Lung (tissue), 12 donors: ENCODE data around the gene NUDT14. TPM values are rescaled to one million over a fixed set of nuclear protein-coding genes. Genes with fewer than 3 reads are reported as not detected.

Experiments used
- ATAC-seq: fragments of 200-7000 bp; cut with Tn5 transposase; one replicate; pipeline ENCODE4 v1.9.1; 2020; ENCODE audit warnings: moderate number of reproducible peaks; ENCODE audit not compliant: insufficient read depth, low FRiP score
- DNase-seq, 3 donors: peaks; one replicate each; pipeline ENCODE4 v3.0.0-alpha.2; 2013 to 2017
- H3K27ac ChIP-seq, 2 donors: one replicate each; pipeline ENCODE4 v1.5.1; 2013; ENCODE audit warnings: mild to moderate bottlenecking in 2 of 2, moderate library complexity in 2 of 2, control low read depth in 1 of 2, inconsistent platforms in 1 of 2, low read depth in 1 of 2, low read length in 1 of 2
- H3K27me3 ChIP-seq, 3 donors: one replicate each; pipeline ENCODE4 v1.5.1; 2013; ENCODE audit warnings: low read length in 2 of 3; ENCODE audit not compliant: control insufficient read depth in 3 of 3, insufficient read depth in 3 of 3
- H3K36me3 ChIP-seq, 4 donors: one replicate each; pipeline ENCODE4 v1.5.1; 2013; ENCODE audit warnings: low read length in 4 of 4, mild to moderate bottlenecking in 1 of 4, moderate library complexity in 1 of 4; ENCODE audit not compliant: control insufficient read depth in 4 of 4, insufficient read depth in 4 of 4
- H3K4me1 ChIP-seq, 5 donors: one replicate each; pipeline ENCODE4 v1.5.1; 2013; ENCODE audit warnings: low read length in 5 of 5, mild to moderate bottlenecking in 2 of 5, moderate library complexity in 1 of 5; ENCODE audit not compliant: control insufficient read depth in 5 of 5, insufficient read depth in 5 of 5
- H3K4me3 ChIP-seq: one replicate; pipeline ENCODE4 v1.5.1; 2013; ENCODE audit warnings: mild to moderate bottlenecking, control low read depth, moderate library complexity
- H3K9ac ChIP-seq, 2 donors: one replicate each; pipeline ENCODE4 v1.5.1; 2013; ENCODE audit warnings: low read length in 2 of 2, control low read depth in 1 of 2; ENCODE audit not compliant: insufficient read depth in 1 of 2
- H3K9me3 ChIP-seq, 4 donors: one replicate each; pipeline ENCODE4 v1.5.1; 2013; ENCODE audit warnings: low read length in 3 of 4, mild to moderate bottlenecking in 1 of 4, moderate library complexity in 1 of 4; ENCODE audit not compliant: control insufficient read depth in 4 of 4, insufficient read depth in 3 of 4
- WGBS, 2 donors: extraction: QIAGEN DNeasy Blood & Tissue Kit; methylation state at CpG; one replicate each; pipeline ENCODE4 v1.1.7; 2013; 5-methylcytosine and 5-hydroxymethylcytosine counted together
- polyA plus RNA-seq, 2 donors: library from polyadenylated mRNA; stranded (reverse); fragments of 200-250 nt; gene quantifications; one replicate each; pipeline ENCODE4 v1.2.1, GENCODE V29; 2013
- total RNA-seq, 2 donors: library from RNA; depleted of rRNA in 1 of 2; stranded (reverse); fragments of >200 nt in 1 of 2; gene quantifications; one replicate each; pipeline ENCODE4 v1.2.1, GENCODE V29; 2014 to 2021
- TF ChIP-seq, protein P1 (sequence below): IDR thresholded peaks from 2 replicates; pipeline ENCODE4 v1.5.1; 2012; ENCODE audit warnings: mild to moderate bottlenecking; ENCODE audit errors: control extremely low read depth, extremely low read depth
- donor health status: control.
- donor health status: control.
- donor health status: Bipolar disorder and iron deficiency.
- donor health status: healthy.
- donor health status: DM: yes; HTN: yes; CAD: no.

The NUDT14 gene
- total and polyA plus RNA-seq, 4 donors: 27.7 to 80.7 (median 51.3) TPM

- ATAC-seq (no peak), DNase-seq (no peak)
- H3K9me3 ChIP-seq: peaks cover 0 to 3% (median 0%) of the 10 kb centered on the region in 4 donors
- no peaks in the 10 kb centered on the region for H3K27me3 ChIP-seq
- TF ChIP-seq, protein P1, sequence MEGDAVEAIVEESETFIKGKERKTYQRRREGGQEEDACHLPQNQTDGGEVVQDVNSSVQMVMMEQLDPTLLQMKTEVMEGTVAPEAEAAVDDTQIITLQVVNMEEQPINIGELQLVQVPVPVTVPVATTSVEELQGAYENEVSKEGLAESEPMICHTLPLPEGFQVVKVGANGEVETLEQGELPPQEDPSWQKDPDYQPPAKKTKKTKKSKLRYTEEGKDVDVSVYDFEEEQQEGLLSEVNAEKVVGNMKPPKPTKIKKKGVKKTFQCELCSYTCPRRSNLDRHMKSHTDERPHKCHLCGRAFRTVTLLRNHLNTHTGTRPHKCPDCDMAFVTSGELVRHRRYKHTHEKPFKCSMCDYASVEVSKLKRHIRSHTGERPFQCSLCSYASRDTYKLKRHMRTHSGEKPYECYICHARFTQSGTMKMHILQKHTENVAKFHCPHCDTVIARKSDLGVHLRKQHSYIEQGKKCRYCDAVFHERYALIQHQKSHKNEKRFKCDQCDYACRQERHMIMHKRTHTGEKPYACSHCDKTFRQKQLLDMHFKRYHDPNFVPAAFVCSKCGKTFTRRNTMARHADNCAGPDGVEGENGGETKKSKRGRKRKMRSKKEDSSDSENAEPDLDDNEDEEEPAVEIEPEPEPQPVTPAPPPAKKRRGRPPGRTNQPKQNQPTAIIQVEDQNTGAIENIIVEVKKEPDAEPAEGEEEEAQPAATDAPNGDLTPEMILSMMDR: no peak
- H3K27ac ChIP-seq: no peak overlapping the region
- H3K4me3 ChIP-seq: no peak overlapping the region
- 94% methylated on average over 30 of the region's 30 CpGs for WGBS, 2 donors
- H3K36me3 ChIP-seq: peaks cover 0 to 32% (median 6%) of the 10 kb centered on the region in 4 donors
- H3K4me1 ChIP-seq: peaks cover 0 to 11% (median 3%) of the 10 kb centered on the region in 5 donors
- H3K9ac ChIP-seq: no peak overlapping the region
These were observed 29.3 kb upstream of the NUDT14 start for GRCh38 chr14:105210266-105211025.

DNA sequence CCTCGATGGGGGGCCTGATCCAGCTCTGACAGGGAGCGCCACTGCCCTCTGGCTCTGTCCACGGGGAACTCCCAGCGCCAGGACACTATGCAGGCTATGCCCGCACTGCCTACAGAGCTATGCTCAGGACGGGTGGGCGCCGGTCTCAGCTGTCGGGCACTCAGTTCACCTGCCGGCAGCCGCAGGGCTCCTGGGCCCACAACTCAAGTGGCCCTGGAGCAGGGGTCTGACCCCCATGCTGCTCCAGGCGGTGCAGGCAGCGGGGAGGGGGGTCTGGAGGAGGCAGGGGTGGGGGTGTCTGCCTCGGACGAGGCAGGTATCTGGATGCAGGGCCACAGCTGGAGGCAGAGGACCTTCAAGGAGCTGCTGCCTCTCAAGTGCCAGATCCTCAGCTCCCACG is 28.5 kb upstream of the NUDT14 start:
- Histone ChIP-seq H3K27me3 (no peaks in the 10 kb centered on the region), H3K9ac (no peak overlapping the region), H3K27ac (no peak overlapping the region), H3K36me3 (peaks cover 0 to 32% (median 3%) of the 10 kb centered on the region in 4 donors), H3K4me3 (no peak overlapping the region), H3K9me3 (no peaks in the 10 kb centered on the region), H3K4me1 (peaks cover 0 to 10% (median 5%) of the 10 kb centered on the region in 5 donors)
- DNase-seq (no peak), ATAC-seq (no peak)
- TF ChIP-seq, protein P1: no peak
- WGBS, 2 donors: 94 to 96% methylated on average over 16 of the region's 16 CpGs

GRCh38 chr14:105209091-105209490 is 28.0 kb upstream of the NUDT14 start:
- 96 to 97% methylated on average over 8 of the region's 8 CpGs for WGBS, 2 donors
- no peak overlapping the region for H3K4me3 ChIP-seq
- H3K27me3 ChIP-seq: no peaks in the 10 kb centered on the region
- H3K27ac ChIP-seq: no peak overlapping the region
- H3K9me3 ChIP-seq: no peaks in the 10 kb centered on the region
- no peak for ATAC-seq
- H3K9ac ChIP-seq: no peak overlapping the region
- peaks cover 0 to 13% (median 5%) of the 10 kb centered on the region in 5 donors for H3K4me1 ChIP-seq
- TF ChIP-seq, protein P1: no peak
- DNase-seq: no peak
- peaks cover 0 to 32% (median 3%) of the 10 kb centered on the region in 4 donors for H3K36me3 ChIP-seq

DNA sequence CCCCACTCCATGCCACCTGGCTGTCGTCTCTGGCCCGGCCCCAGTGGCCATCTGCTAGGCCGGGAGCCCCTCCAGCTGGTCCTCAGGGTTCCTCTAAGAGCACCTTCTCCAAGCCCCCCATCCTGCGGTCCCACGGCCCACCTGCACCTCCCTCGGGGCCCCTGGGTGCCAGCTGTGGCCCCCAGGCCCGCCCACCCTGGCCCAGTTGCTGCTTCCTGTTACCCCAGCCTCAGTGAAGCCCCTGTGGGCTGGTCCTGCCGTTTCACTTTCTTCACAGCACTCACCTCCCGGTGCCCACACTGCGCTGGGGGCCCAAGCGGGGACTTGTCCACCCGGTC is 27.6 kb upstream of the NUDT14 start:
- WGBS, 2 donors: 92 to 93% methylated on average over 11 to 12 of the region's 12 CpGs
- Histone ChIP-seq H3K9ac (no peak overlapping the region), H3K4me3 (no peak overlapping the region), H3K36me3 (peaks cover 0 to 31% (median 3%) of the 10 kb centered on the region in 4 donors), H3K4me1 (peaks cover 0 to 13% (median 5%) of the 10 kb centered on the region in 5 donors), H3K27me3 (no peaks in the 10 kb centered on the region), H3K27ac (no peak overlapping the region), H3K9me3 (no peaks in the 10 kb centered on the region)
- DNase-seq (no peak), ATAC-seq (no peak)
- TF ChIP-seq, protein P1: no peak
